ENCODE measurements around the gene ADPGK.

Gene ADPGK

DNA sequence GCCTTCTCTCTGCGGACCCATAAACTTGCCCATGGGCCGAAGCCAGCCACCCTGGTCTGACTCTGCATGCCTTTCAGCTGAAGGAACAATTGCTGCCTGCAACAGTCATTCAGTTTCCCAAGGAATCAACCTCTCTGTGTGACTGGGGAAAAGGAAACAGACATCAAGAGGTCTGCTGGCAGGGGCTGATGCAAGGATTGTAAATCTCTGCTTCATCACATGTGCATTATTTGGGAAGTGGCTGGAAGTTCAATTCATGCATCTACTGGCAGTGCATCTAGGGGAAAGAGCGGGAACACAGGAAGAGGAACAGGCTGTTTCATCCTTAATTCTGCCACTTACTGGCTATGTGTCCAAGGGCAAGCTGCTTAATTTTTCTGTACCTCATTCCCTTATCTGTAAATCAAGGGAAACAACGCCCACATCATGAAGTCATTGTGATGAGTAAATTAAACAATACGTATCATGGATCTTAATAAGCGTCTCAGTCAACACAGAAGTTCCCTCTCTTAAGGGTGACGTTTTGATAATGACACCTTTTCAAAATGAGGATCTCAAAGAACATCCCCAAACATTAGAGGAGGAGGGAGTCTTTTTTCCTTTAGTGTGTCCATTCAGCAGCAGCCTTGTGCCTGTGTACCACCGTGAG lies 17.4 kb upstream of the ADPGK start:
- H3K36me3 Mint-ChIP-seq (ENCODE audit: low read depth): no peaks in the 10 kb centered on the region
- H3K27ac Mint-ChIP-seq: no peak overlapping the region
- no peak for DNase-seq (ENCODE audit: low spot score)
- H3K9me3 Mint-ChIP-seq: no peaks in the 10 kb centered on the region
- H3K4me3 Mint-ChIP-seq: no peak overlapping the region
- H3K4me1 Mint-ChIP-seq (ENCODE audit: low read depth): peaks cover 7% of the 10 kb centered on the region
- peaks cover 22% of the 10 kb centered on the region for H3K27me3 Mint-ChIP-seq (ENCODE audit: low read depth)

DNA sequence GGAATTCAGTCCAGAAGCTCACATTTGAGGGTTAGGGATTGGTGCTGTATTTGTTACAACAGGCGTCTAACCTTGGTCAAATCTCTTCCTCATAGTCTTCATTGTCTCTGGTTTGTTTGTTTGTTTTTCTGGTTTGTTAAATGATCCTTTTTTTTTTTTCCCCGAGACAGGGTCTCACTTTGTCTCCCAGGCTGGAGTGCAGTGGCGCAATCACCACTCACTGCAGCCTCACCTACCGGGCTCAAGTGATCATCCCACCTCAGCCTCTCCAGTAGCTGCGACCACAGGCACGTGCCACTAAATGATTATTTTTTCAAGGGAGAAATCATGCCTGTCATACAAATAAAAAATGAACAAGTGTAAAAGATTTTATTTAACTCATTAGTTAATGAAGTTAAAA lies 14.3 kb upstream of the ADPGK start:
- Mint-ChIP-seq H3K4me3 (peak overlapping the region; percentile 65), H3K9me3 (no peaks in the 10 kb centered on the region), H3K27ac (no peak overlapping the region), H3K36me3 (ENCODE audit: low read depth) (no peaks in the 10 kb centered on the region), H3K4me1 (ENCODE audit: low read depth) (peaks cover 11% of the 10 kb centered on the region), H3K27me3 (ENCODE audit: low read depth) (peaks cover 20% of the 10 kb centered on the region)
- no peak for DNase-seq (ENCODE audit: low spot score)

GRCh38 chr15:72797338-72797689 lies 13.8 kb upstream of the ADPGK start:
- no peak for DNase-seq (ENCODE audit: low spot score)
- peaks cover 19% of the 10 kb centered on the region for H3K27me3 Mint-ChIP-seq (ENCODE audit: low read depth)
- H3K36me3 Mint-ChIP-seq (ENCODE audit: low read depth): no peaks in the 10 kb centered on the region
- no peak overlapping the region for H3K27ac Mint-ChIP-seq
- no peaks in the 10 kb centered on the region for H3K9me3 Mint-ChIP-seq
- H3K4me3 Mint-ChIP-seq: peak overlapping the region; percentile 80
- peaks cover 11% of the 10 kb centered on the region for H3K4me1 Mint-ChIP-seq (ENCODE audit: low read depth)

GRCh38 chr15:72796515-72797337 lies 13.2 kb upstream of the ADPGK start:
- peak overlapping the region; percentile 88 for H3K4me3 Mint-ChIP-seq
- peaks cover 11% of the 10 kb centered on the region for H3K4me1 Mint-ChIP-seq (ENCODE audit: low read depth)
- no peaks in the 10 kb centered on the region for H3K9me3 Mint-ChIP-seq
- H3K36me3 Mint-ChIP-seq (ENCODE audit: low read depth): no peaks in the 10 kb centered on the region
- no peak for DNase-seq (ENCODE audit: low spot score)
- peaks cover 15% of the 10 kb centered on the region for H3K27me3 Mint-ChIP-seq (ENCODE audit: low read depth)
- H3K27ac Mint-ChIP-seq: peak overlapping the region; percentile 66

- Mint-ChIP-seq H3K27me3 (ENCODE audit: low read depth) (peaks cover 12% of the 10 kb centered on the region), H3K9me3 (no peaks in the 10 kb centered on the region), H3K36me3 (ENCODE audit: low read depth) (no peaks in the 10 kb centered on the region), H3K27ac (peak overlapping the region; percentile 66), H3K4me1 (ENCODE audit: low read depth) (peaks cover 11% of the 10 kb centered on the region), H3K4me3 (peak overlapping the region; percentile 88)
- DNase-seq (ENCODE audit: low spot score): no peak
Observed at GRCh38 chr15:72796210-72796514, 12.6 kb upstream of the ADPGK start.

DNA sequence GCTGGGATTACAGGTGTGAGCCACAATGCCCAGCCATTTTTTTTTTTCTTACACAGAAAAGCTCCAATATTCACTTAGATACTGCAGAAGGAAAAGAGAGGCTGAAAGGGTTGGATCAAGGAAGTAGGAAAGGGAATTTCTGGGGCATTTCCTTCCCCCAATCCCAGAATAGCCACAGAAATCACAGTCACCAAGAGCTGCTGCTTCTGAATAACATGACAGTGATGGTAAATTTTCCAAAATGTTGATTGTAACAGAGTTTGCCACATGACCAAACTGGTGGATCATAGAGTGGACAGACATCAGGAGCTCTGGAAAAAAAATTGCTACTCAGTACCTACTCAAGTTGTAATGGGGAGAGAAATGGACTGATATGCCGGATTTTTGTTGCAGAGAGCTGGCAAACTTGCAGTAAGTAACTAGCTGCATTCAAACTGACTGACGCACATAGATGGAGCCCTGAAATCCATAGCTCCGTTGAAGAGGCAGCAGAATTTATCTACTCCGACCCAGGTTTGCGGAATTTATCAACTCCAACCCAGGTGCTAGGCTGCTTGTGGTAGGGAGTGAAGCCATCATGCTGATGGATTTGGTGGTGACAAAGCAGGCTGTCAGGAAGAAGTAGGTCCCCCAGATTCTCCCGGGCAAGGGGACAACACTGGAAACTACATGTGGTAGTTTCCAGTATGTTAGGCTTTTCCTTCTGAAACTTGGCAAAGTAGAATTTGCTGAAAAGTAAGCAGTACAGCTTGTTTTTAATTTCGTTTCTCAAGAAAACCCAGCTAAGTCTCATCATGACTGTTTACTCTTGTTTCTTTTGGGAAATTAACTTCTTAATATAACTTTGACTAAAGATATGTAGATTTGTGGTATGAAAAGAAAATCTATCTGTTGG lies 10.5 kb upstream of the ADPGK start:
- Mint-ChIP-seq H3K4me3 (no peak overlapping the region), H3K27me3 (ENCODE audit: low read depth) (no peaks in the 10 kb centered on the region), H3K9me3 (no peaks in the 10 kb centered on the region), H3K36me3 (ENCODE audit: low read depth) (no peaks in the 10 kb centered on the region), H3K4me1 (ENCODE audit: low read depth) (peaks cover 11% of the 10 kb centered on the region), H3K27ac (no peak overlapping the region)
- no peak for DNase-seq (ENCODE audit: low spot score)

GRCh38 chr15:72792431-72792830 lies 8.9 kb upstream of the ADPGK start:
- Mint-ChIP-seq H3K27me3 (ENCODE audit: low read depth) (no peaks in the 10 kb centered on the region), H3K4me3 (no peak overlapping the region), H3K4me1 (ENCODE audit: low read depth) (peaks cover 22% of the 10 kb centered on the region), H3K27ac (no peak overlapping the region), H3K9me3 (no peaks in the 10 kb centered on the region), H3K36me3 (ENCODE audit: low read depth) (no peaks in the 10 kb centered on the region)
- no peak for DNase-seq (ENCODE audit: low spot score)

DNA sequence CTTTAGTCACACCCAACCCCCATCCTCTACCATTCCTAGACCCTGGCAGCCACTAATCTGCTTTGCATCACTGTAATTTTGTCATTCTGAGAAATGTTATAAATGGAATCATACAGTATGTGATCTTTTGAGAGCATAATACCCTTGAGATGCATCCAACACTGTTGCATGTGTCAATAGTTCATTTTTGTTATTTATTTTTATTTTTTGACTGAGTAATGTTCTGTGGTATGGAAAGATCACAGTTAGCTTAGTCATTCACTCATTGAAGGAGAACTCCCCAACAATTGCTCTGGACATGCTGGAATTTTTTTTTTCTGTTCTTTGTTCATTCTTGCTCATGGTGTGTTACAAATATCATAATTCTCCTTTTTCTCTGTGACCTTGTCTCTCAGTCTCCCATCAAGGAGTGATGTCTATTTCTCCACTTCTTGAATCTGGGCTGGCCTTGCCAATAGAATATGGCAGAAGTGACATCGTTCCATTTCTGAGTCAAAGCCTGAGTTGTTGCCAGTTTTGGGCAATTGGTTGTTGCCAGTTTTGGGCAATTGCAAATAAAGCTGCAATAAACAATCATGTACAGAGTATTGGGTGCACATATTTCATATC lies 6.8 kb upstream of the ADPGK start:
- Mint-ChIP-seq H3K4me1 (ENCODE audit: low read depth) (peaks cover 35% of the 10 kb centered on the region), H3K4me3 (no peak overlapping the region), H3K9me3 (no peaks in the 10 kb centered on the region), H3K27me3 (ENCODE audit: low read depth) (no peaks in the 10 kb centered on the region), H3K27ac (no peak overlapping the region), H3K36me3 (ENCODE audit: low read depth) (no peaks in the 10 kb centered on the region)
- DNase-seq (ENCODE audit: low spot score): no peak

- Mint-ChIP-seq H3K9me3 (no peaks in the 10 kb centered on the region), H3K4me3 (peak overlapping the region; percentile 13), H3K27ac (no peak overlapping the region), H3K36me3 (ENCODE audit: low read depth) (peaks cover 5% of the 10 kb centered on the region), H3K4me1 (ENCODE audit: low read depth) (peaks cover 43% of the 10 kb centered on the region), H3K27me3 (ENCODE audit: low read depth) (no peaks in the 10 kb centered on the region)
- DNase-seq (ENCODE audit: low spot score): no peak
Observed at GRCh38 chr15:72787526-72787925, 4.0 kb upstream of the ADPGK start.

GRCh38 chr15:72786676-72787345 lies 3.3 kb upstream of the ADPGK start:
- H3K36me3 Mint-ChIP-seq (ENCODE audit: low read depth): peaks cover 6% of the 10 kb centered on the region
- peaks cover 46% of the 10 kb centered on the region for H3K4me1 Mint-ChIP-seq (ENCODE audit: low read depth)
- H3K9me3 Mint-ChIP-seq: no peaks in the 10 kb centered on the region
- H3K27ac Mint-ChIP-seq: peak overlapping the region; percentile 70
- H3K4me3 Mint-ChIP-seq: peak overlapping the region; percentile 13
- DNase-seq (ENCODE audit: low spot score): no peak
- no peaks in the 10 kb centered on the region for H3K27me3 Mint-ChIP-seq (ENCODE audit: low read depth)

DNA sequence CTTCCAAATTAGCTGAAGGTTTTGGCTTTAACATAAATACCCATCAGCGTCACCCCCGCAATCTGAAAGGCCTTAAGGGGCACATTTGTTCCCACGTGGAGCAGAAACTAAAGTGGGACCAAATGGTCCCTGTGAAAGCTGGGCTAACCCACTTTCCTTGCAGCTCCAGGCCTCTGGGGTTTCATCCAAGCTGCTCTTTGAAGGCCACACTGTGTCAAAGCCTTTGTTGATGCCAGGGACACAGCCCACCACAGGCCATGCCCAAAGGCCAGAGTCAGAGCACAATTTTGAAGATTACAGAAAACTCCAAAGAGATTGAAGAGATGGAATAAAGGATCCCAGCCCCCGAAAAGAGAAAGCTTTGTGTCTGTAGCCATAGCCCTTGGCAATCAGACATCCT lies 2.7 kb upstream of the ADPGK start:
- no peak for DNase-seq (ENCODE audit: low spot score)
- no peak overlapping the region for H3K4me3 Mint-ChIP-seq
- no peaks in the 10 kb centered on the region for H3K27me3 Mint-ChIP-seq (ENCODE audit: low read depth)
- H3K36me3 Mint-ChIP-seq (ENCODE audit: low read depth): peaks cover 12% of the 10 kb centered on the region
- peaks cover 52% of the 10 kb centered on the region for H3K4me1 Mint-ChIP-seq (ENCODE audit: low read depth)
- H3K9me3 Mint-ChIP-seq: no peaks in the 10 kb centered on the region
- peak overlapping the region; percentile 70 for H3K27ac Mint-ChIP-seq

DNA sequence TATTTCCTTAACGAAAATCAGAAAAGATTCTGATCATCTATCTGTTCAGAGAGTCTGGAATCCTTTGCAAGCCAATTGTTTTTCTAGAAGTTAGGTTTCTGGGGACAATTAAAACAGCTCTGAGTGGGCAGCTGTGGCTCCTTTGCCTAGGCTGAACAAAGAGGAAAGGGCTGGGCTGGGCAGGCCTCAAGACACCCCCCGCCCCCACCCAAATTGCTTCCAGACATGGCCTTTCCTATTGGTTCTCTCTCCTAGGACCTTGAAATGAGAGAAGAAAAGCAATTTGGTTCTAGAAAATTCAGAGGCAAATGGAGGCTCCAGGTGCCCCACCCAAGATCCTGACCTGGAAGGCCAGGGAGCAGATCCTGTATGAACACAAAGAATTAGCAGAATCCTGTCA lies 2.3 kb upstream of the ADPGK start:
- Mint-ChIP-seq H3K27ac (peak overlapping the region; percentile 94), H3K4me3 (no peak overlapping the region), H3K36me3 (ENCODE audit: low read depth) (peaks cover 16% of the 10 kb centered on the region), H3K4me1 (ENCODE audit: low read depth) (peaks cover 56% of the 10 kb centered on the region), H3K27me3 (ENCODE audit: low read depth) (no peaks in the 10 kb centered on the region), H3K9me3 (no peaks in the 10 kb centered on the region)
- no peak for DNase-seq (ENCODE audit: low spot score)

DNA sequence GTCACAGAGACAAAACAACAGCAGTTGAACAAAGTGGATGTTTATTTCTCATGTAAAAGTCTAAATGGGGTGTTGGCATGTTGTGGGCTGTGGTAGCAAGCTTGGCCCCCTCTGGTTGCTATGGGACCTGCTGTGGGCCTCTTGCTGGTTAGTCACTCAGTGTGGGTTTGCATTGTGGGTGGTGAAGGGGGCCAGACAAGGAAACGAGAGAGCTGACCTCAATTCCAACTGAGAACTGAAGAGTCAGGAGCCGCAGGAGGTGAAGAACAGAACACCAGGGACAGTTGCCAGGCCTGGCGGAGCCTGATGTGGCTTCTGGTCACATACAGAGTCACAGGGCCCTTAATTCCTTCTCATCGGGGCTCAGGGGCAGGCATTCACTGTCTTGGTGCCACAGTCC lies 1.9 kb upstream of the ADPGK start:
- Mint-ChIP-seq H3K4me1 (ENCODE audit: low read depth) (peaks cover 57% of the 10 kb centered on the region), H3K27me3 (ENCODE audit: low read depth) (no peaks in the 10 kb centered on the region), H3K36me3 (ENCODE audit: low read depth) (peaks cover 19% of the 10 kb centered on the region), H3K27ac (peak overlapping the region; percentile 94), H3K9me3 (no peaks in the 10 kb centered on the region), H3K4me3 (peak overlapping the region; percentile 27)
- DNase-seq (ENCODE audit: low spot score): peak; percentile 80

Data from T-helper 2 cell treated with Interferon-gamma antibody and Interleukin-4, amounts not matched to agents 5 μg/mL and 100 μg/mL, for 36 hours (primary cell).